NCI-H510A treated with DMSO at 0.1 percent for 48 hours (cell line): ENCODE measurements around the gene IGF1R.

ENCODE experiments used
- DNase-seq: peaks from one replicate; lab custom pipeline; 2025; lab: John Stamatoyannopoulos, UW

Gene IGF1R

DNA sequence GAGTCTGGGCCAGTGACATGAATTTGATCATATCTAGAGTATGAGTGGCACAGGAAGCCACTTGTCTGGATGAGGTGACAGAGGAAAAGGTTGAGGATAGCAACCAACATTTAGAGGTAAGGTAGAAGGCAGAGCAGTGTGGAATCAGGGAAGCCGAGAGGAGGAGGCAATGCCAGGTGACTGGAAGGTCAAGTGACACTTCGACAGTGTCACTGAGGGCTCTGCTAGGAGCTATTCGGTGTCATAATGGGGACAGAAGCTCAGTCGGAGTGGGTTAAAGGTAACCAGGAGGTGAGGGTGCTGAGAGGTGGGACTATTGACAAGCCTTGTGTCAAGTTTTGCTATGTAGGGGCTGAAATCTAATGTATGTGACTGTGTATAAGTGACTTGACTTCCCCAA is 56.7 kb downstream of the IGF1R start:
- DNase-seq, result no peak

GRCh38 chr15:98706387-98706786 is 58.0 kb downstream of the IGF1R start:
- DNase-seq, result no peak

DNA sequence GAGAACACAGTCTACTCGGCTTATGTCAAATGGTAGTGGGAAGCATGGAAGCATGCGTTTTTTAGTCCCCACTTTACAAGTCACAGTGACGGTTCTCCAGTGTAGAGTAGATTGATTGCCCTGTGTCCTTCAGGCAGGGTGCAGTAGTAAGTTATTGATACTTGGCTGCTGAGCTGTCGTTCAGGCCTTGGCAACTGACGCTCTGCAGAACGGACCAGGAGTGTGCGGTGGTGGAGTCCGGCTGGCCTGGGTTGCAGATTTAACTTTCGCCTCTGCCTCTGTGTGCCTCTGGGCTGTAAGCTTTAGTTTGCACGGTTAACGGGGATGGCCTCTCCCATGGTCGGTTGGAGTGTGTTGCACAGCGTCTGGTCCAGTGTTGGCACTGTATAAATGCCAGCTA is 58.6 kb downstream of the IGF1R start:
- DNase-seq, result no peak

DNA sequence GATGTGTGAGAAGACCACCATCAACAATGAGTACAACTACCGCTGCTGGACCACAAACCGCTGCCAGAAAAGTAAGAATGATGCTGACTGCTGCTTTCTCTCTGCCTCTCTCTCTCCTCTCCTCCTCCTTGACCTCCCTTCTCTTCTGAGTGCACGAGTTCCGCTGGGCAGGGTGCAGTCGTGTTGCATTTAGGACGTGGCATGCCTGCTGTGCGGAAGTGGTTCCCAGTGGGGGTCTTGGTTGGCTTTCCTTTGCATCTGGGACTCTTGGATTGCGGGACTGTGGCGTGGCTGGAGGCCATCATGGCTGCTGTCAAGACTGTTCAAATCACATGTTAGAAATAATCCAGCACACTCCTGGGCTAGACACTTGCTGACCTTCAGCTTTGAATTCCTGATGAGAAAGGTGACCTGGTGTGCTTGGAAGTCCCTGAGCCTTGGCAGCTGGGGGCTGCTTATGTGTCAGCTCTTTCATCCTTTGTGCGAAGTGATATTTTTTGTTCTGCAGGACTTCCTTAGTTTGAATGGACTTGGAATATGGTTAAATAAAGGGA is 59.8 kb downstream of the IGF1R start:
- DNase-seq, result no peak

DNA sequence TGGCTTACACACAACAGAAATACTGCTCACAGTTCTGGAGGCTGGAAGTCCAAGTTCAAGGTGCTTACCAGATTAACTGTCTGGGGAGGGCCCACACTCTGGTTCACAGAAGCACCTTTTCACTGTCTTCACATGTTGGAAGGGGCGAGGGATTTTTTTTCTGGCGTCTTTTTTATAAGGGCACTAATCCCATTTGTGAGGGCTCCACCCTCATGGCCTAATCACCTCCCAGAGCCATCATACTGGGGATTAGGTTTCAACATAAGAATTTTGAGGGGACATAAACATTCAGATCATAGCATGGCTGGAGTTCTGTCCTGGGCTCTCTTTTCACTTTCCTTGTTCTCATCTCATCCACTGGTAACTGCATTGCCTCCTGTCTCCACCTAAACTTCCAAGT is 63.5 kb downstream of the IGF1R start:
- DNase-seq, result no peak

- DNase-seq, result no peak
Measured at GRCh38 chr15:98712845-98713584, 64.7 kb downstream of the IGF1R start.

GRCh38 chr15:98713585-98714001 is 65.3 kb downstream of the IGF1R start:
- no peak for DNase-seq

- DNase-seq, result no peak
Measured at GRCh38 chr15:98714922-98715321, 66.6 kb downstream of the IGF1R start.

DNA sequence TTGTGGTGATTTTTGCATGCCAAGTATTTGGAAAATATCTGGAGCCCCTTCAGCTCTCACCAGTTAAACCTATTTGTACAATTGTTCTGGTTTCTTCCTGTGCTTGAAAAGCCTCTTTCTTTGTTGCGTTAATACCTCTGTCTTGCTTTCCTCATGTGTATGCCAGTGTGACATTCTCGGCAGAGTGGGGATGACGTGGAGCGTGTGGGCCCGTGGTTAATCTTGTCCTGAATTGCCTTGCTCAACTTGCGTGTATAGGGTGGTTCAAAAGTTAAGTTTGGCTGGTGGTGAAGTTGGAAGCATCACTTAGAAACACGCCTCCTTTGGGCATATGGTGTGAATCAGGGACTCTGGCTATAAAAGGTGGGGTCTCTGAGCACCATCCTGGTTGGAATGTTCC is 67.1 kb downstream of the IGF1R start:
- no peak for DNase-seq

- DNase-seq, result no peak
Measured at GRCh38 chr15:98715890-98716443, 67.6 kb downstream of the IGF1R start.

GRCh38 chr15:98717371-98717770 is 69.0 kb downstream of the IGF1R start:
- DNase-seq, result no peak

DNA sequence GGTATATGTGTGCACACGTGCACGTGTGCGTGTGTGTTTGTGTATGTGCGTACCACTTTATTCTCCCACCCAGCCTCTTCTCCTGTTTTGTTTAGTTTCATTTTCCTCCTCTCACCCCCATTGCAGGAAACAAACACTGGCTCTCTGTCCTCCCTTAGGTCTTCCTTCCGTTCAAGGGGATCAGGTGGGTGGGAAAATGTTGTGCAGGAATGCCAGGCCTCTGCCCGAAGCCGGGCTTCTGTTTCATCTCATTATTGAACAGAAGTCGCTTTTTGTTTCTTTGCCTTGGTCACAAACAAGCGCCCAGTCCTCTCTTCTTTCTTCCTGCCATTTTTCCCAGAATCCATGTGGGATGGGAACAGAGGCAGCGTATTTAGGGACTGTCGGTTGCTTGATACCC is 69.6 kb downstream of the IGF1R start:
- no peak for DNase-seq

- no peak for DNase-seq
Measured at GRCh38 chr15:98718426-98719136, 70.2 kb downstream of the IGF1R start.

- DNase-seq, result no peak
Measured at GRCh38 chr15:98719137-98719740, 70.9 kb downstream of the IGF1R start.

DNA sequence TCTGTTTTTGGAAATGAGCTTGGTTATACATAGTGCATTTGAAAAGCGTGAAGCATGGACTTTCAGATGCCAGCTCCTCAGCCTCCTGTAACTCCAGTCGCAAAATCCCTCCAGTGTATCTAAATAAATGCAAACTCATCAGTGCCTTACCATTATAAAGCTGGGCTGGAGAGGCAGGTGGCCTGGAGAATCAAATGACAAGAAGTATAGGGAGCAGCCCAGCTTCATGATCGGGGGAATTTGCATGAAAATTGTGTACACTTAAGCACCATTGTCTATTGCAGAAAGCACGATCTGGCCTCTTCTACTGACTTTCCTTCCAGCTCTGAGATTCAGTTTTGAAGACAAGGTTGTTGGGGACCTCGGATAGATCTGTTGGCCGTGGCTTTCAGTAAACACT is 71.7 kb downstream of the IGF1R start:
- no peak for DNase-seq

DNA sequence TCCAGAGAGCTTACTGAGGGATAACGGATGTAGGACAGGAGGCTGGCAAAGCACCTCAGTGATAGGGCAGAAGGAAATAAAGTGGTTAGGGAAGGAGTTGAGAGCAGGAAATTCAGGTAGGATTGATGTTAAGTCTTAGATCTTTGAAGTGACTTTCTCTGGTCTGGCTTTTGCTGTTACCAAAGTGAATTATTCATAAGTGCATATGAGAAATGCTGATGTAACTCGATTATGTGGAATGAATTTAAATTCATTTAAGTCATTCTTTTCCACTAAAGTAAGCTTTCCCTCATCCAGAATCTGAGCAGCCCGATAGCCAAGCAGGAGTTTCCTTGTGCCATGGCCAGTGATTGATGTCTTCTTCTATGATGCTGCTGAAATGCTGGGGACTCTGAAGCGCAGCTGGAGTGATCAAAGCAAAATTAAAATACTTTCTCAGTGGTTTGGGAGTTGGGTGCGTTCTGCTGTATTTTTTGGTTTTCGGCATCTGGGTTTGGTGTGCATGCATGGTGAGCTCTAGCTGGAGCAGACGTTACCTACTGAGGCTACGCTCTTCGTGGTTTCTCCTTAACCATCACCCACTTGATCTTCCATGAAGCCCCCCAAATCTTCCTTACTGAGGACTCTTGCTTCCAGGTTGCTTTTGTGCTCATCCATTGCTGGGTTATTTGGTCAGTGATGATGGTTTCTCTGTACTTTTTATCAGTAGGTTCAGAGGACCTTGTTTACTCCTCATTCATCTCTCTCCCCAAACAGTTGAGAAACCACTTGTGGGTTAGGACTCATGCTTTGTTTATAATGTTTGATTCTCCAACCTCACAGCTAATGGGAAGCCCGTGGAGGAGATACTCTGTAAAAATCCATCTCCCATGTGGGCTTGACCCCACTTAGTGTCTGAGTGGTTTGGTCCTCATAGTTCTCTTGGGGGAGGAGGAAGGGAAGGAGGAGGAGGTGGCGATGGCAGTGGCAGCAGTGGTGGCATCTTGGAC is 72.5 kb downstream of the IGF1R start:
- DNase-seq, result no peak

GRCh38 chr15:98722209-98722608 is 73.9 kb downstream of the IGF1R start:
- DNase-seq, result no peak

GRCh38 chr15:98722645-98723044 is 74.3 kb downstream of the IGF1R start:
- DNase-seq, result no peak

DNA sequence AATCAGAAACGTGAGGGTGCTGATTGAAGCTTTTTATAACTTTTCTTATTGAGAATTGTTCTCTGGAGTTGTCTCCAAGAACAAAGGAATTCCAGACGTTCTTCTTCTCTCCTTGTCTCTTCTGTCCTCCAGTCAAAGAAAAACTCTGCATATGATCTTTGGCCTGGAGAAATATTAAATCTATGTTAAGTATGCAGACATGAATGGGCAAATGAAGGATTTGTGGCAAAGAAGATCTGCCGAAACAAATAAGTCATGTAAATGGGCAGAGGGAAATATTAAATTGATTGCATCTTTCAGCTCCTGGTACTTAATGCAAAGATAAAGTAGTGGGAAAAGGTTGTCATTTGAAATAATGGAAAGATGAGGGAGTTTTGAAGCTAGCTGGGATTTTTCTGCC is 74.9 kb downstream of the IGF1R start:
- no peak for DNase-seq

- DNase-seq, result no peak
Measured at GRCh38 chr15:98724048-98724447, 75.7 kb downstream of the IGF1R start.

DNA sequence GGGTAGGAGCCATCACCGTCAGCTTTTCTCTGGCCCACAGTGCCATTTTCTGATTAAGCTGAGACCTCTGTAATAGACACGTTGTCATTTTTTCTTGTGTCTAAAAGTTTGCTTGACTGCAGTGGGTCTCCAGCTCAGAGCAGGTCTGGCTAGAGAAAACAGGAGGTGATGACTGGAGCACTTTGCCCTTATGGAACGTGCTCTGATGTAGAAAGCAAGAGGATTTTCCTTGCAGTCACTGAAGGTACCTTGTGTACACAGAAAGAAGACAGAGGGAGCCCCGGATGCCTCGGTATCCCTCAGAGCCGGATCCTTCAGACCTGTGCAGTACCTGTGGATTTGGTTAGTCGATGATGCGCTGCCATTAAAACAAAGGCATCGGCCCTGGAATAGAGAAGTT is 76.2 kb downstream of the IGF1R start:
- DNase-seq, result no peak
